Vagina (tissue), 2 donors: ENCODE results near the gene TLE5. TPM values are rescaled to one million over a fixed set of nuclear protein-coding genes. Genes with fewer than 3 reads are reported as not detected.

Experiments
- DNase-seq, 2 donors: peaks; one replicate each; pipeline ENCODE4 v3.0.0-alpha.2; 2017; ENCODE audit errors: extremely low spot score in 2 of 2
- H3K27ac ChIP-seq: fragments of 200-600 bp; sonication (generic); one replicate; pipeline ENCODE4 v1.5.1; 2019
- H3K27me3 ChIP-seq: fragments of 200-600 bp; sonication (generic); one replicate; pipeline ENCODE4 v1.5.1; 2019
- H3K36me3 ChIP-seq, 2 donors: fragments of 200-600 bp; sonication (generic); one replicate each; pipeline ENCODE4 v1.5.1; 2017 to 2019
- H3K4me1 ChIP-seq: fragments of 200-600 bp; sonication (generic); one replicate; pipeline ENCODE4 v1.5.1; 2019
- H3K4me3 ChIP-seq, 2 donors: fragments of 200-600 bp; sonication (generic); 1 replicate in 1 of 2; 2 replicates in 1 of 2; pipeline ENCODE4 v1.5.1; 2016 to 2019
- H3K9me3 ChIP-seq: fragments of 200-600 bp; sonication (generic); one replicate; pipeline ENCODE4 v1.5.1; 2019
- POLR2A ChIP-seq, 2 donors: fragments of 450-650 bp; IDR thresholded peaks; one replicate each; pipeline ENCODE4 v1.6.1; 2017; ENCODE audit warnings: antibody characterized with exemption in 2 of 2, mild to moderate bottlenecking in 2 of 2, moderate library complexity in 2 of 2
- POLR2AphosphoS5 ChIP-seq, 2 donors: sonication (generic); formaldehyde crosslinking; IDR thresholded peaks; one replicate each; pipeline ENCODE4 v1.9.0; 2017; ENCODE audit warnings: antibody characterized with exemption in 2 of 2, mild to moderate bottlenecking in 2 of 2, low read depth in 1 of 2; ENCODE audit not compliant: insufficient read depth in 1 of 2
- intact Hi-C: fragments of 100-400 bp; cut with DNase I; formaldehyde crosslinking; loops from one replicate; pipeline ENCODE4 v1.15.1; 2023
- total RNA-seq: library from RNA; depleted of rRNA; stranded (reverse); fragments of >200 nt; gene quantifications from one replicate; pipeline ENCODE4 v1.2.3, GENCODE V29; 2016
- TF ChIP-seq, protein P1 (sequence below), 3 experiments: fragments of 450-650 bp in 2 of 3; fragments of 200-600 bp in 1 of 3; sonication (generic) in 1 of 3; IDR thresholded peaks; one replicate each; pipeline ENCODE4 v1.5.1; 2017 to 2019; ENCODE audit warnings: antibody characterized with exemption in 3 of 3, mild to moderate bottlenecking in 2 of 3, moderate library complexity in 2 of 3

TLE5 gene
- total RNA-seq, 1 donor from 2014 or later: 451 TPM

DNA sequence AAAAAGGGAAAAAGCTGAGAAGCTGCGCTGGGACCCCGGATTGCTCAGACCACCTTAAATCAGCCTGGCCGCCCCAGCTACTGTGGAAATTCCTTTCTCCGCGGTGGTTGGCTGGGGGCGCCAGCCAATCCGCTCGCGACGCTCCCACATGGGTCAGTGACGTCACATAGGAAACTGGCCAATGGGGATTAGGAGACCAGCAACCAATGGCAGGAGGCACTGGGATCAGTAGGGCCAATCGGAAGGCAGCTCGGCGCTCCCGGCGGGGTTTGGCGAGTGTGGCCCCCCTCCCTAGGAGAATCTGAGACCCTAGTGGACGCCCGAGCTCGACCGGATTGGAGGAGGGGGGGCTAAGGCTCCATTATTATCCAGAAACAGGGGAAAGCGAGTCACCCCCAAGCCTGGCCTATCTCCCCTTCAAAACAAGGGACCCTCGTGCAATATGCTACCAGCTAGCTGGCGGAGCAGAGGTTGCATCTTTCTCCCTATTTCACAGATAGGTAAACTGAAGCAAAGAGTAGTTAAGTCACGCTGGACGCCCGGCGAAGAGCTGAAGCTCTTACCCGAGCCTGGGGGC lies 26.7 kb downstream of the TLE5 start:
- intact Hi-C loops: no loop called here
- peak overlapping the region; percentile 56 to 73 for H3K4me3 ChIP-seq

DNA sequence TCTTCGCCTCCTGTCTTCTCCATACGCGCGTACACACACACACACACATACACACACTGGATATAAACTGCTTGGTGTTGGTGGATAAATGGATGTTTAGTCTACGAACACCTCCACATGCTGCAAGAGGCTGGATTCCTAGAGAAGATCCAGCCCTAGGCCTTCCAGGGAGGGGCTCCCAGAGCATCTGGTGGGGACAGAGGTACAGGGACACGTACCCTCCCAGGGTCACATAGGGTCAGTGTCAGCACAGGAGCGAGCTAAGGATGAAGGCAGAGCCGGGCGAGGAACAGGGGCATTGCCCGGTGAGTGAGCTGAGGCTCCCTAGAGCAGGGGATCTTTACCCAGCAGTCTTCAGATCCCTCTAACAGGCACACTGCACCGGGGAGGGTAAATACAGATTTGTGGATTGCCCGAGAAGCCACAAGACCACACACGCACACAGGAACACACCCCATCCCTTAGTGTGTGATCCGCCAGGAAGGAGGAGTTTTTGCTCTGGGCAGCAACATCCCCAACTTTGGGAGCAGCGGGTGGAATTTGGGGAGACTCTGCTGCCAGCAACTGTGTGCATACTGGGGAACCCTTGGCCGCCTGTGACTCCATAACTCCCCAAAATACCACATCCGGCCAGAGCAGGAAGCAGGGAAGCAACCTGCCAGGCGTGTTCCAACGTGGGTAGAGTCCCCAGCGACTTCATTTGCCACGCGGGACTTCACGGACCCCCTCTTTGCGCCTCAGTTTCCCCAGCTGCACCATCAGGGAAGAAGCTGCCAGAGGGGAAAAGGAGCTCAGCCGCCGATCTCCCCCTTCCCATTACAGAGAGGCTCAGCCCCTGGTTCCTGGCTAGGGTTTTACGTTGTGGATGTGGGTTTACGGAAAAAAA lies 27.4 kb downstream of the TLE5 start:
- no peaks in the 10 kb centered on the region for H3K27me3 ChIP-seq
- intact Hi-C loops: no loop called here
- TF ChIP-seq POLR2A (IDR thresholded peaks at IDR 0.05): no peak
- TF ChIP-seq, protein P1, sequence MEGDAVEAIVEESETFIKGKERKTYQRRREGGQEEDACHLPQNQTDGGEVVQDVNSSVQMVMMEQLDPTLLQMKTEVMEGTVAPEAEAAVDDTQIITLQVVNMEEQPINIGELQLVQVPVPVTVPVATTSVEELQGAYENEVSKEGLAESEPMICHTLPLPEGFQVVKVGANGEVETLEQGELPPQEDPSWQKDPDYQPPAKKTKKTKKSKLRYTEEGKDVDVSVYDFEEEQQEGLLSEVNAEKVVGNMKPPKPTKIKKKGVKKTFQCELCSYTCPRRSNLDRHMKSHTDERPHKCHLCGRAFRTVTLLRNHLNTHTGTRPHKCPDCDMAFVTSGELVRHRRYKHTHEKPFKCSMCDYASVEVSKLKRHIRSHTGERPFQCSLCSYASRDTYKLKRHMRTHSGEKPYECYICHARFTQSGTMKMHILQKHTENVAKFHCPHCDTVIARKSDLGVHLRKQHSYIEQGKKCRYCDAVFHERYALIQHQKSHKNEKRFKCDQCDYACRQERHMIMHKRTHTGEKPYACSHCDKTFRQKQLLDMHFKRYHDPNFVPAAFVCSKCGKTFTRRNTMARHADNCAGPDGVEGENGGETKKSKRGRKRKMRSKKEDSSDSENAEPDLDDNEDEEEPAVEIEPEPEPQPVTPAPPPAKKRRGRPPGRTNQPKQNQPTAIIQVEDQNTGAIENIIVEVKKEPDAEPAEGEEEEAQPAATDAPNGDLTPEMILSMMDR (IDR thresholded peaks at IDR 0.05): no peak
- no peak for TF ChIP-seq POLR2AphosphoS5 (IDR thresholded peaks at IDR 0.05; ENCODE audit: insufficient read depth in 1 of 2, low read depth in 1 of 2)
- DNase-seq: no peak
- peak overlapping the region; percentile 56 to 73 for H3K4me3 ChIP-seq
- peak overlapping the region; percentile 94 for H3K27ac ChIP-seq
- no peaks in the 10 kb centered on the region for H3K9me3 ChIP-seq
- H3K4me1 ChIP-seq: peaks cover 25% of the 10 kb centered on the region
- no peaks in the 10 kb centered on the region for H3K36me3 ChIP-seq

More for the DNA sequence above, 26.7 kb downstream of the TLE5 start:
- Histone ChIP-seq H3K4me1 (peaks cover 24% of the 10 kb centered on the region), H3K36me3 (no peaks in the 10 kb centered on the region), H3K27ac (peak overlapping the region; percentile 94), H3K9me3 (no peaks in the 10 kb centered on the region), H3K27me3 (no peaks in the 10 kb centered on the region)
- TF ChIP-seq, protein P1 (IDR thresholded peaks at IDR 0.05): no peak
- TF ChIP-seq POLR2A (IDR thresholded peaks at IDR 0.05) (peak in 1 of 2 donors; percentile 50), POLR2AphosphoS5 (IDR thresholded peaks at IDR 0.05; ENCODE audit: insufficient read depth in 1 of 2, low read depth in 1 of 2) (peak; percentile 82 to 89)
- peak in 1 of 2 donors; percentile 99 for DNase-seq

DNA sequence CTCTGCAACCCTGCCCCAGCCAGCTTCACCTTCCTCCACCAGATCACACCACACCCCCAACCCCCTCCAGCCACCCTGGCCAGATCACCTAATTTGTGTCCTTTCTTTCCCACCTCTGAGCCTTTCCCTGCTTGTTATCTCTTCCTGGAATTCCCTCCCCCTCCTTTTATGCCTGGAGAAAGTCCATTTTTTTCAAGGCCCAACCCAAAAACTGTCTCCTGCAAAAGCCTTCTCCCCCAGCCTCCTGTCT lies 28.0 kb downstream of the TLE5 start:
- H3K27ac ChIP-seq: no peak overlapping the region
- no peaks in the 10 kb centered on the region for H3K27me3 ChIP-seq
- no peak for DNase-seq
- H3K9me3 ChIP-seq: no peaks in the 10 kb centered on the region
- intact Hi-C loops: no loop called here
- TF ChIP-seq POLR2A (IDR thresholded peaks at IDR 0.05) (no peak), POLR2AphosphoS5 (IDR thresholded peaks at IDR 0.05; ENCODE audit: insufficient read depth in 1 of 2, low read depth in 1 of 2) (no peak)
- TF ChIP-seq, protein P1 (IDR thresholded peaks at IDR 0.05): no peak
- no peak overlapping the region for H3K4me3 ChIP-seq
- no peaks in the 10 kb centered on the region for H3K36me3 ChIP-seq
- peaks cover 31% of the 10 kb centered on the region for H3K4me1 ChIP-seq

DNA sequence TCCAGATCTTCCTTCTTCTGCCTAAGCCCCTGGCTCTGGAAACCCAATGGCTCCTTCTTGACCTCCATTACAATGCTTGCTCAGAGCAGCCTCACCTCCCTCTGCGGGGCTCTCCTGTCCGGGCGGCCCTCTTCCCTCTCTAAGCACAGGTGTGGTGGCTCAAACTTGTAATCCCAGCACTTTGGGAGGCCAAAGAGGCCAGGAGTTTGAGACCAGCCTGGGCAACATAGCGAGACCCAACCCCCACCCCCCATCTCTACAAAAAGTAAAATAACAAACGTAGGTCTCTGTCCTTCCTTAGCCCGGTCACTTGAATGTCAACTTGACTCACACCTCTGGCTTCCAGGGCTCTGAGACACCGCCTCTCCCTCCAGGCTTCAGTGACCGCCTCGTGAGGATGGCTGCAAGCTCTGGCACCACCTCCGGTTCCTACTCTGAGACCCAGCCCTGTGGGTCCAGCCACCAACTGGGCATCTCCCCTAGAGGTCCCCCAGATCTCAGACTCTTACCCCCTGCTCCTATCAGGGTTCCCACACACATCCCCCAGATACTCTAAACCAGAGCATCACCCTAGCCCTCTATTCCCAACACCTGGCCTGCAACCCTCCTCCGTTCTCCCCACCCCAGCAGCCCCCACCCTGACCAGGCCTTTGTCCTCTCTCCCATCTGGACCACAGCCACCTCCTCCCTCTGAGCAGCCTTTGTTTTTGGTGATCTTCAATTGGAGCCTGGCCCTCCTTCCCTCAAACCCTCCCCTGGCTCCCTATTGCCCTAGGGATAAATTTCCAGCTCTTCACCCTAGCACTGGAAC lies 28.5 kb downstream of the TLE5 start:
- no peak for TF ChIP-seq POLR2A (IDR thresholded peaks at IDR 0.05)
- TF ChIP-seq POLR2AphosphoS5 (IDR thresholded peaks at IDR 0.05; ENCODE audit: insufficient read depth in 1 of 2, low read depth in 1 of 2): no peak
- TF ChIP-seq, protein P1 (IDR thresholded peaks at IDR 0.05): no peak
- Histone ChIP-seq H3K9me3 (no peaks in the 10 kb centered on the region), H3K4me1 (peaks cover 32% of the 10 kb centered on the region), H3K36me3 (no peaks in the 10 kb centered on the region), H3K4me3 (no peak overlapping the region), H3K27me3 (no peaks in the 10 kb centered on the region), H3K27ac (no peak overlapping the region)
- intact Hi-C loops: no loop called here
- no peak for DNase-seq
